NCI-H2171 treated with DMSO at 0.1 percent for 48 hours (cell line): ENCODE data around the gene HDAC11.
"Not testable (repeated sequence)": the region's sequence is repeated elsewhere in the genome, so short reads cannot be mapped to it uniquely, and the experiment has no call there.

Experiments used
- DNase-seq: peaks from one replicate; lab custom pipeline; 2025; lab: John Stamatoyannopoulos, UW

Gene HDAC11

DNA sequence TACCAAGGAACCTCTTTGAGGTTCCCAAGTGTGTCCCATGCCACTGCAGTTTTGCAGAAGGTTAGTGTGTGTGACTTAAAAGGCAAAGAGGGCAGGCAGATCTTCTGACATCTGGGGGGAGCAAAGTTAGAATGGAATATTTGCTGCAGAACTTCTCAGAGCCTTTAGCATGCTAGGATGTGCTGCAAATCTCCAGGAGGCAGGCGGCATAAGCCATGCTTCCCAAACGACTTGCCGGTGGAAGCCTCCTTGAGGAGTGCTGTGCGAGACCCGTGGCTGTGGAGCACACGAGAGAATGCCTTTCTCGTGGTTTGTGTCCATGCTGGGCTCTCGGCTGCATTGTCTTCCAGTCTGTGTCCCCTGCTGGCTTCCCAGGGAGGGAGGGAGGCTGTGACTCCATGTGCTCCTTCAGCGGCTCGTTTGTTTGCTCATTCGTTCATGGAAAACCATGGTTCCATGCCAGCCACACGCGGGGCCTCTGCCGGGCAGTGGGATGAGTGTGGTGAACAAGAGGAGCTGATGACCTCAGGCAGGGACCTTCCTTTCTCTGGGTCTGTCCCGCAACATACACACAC, 13.8 kb downstream of the HDAC11 start:
- no peak for DNase-seq

- no peak for DNase-seq
Measured at GRCh38 chr3:13494463-13495350, 14.6 kb downstream of the HDAC11 start.

DNA sequence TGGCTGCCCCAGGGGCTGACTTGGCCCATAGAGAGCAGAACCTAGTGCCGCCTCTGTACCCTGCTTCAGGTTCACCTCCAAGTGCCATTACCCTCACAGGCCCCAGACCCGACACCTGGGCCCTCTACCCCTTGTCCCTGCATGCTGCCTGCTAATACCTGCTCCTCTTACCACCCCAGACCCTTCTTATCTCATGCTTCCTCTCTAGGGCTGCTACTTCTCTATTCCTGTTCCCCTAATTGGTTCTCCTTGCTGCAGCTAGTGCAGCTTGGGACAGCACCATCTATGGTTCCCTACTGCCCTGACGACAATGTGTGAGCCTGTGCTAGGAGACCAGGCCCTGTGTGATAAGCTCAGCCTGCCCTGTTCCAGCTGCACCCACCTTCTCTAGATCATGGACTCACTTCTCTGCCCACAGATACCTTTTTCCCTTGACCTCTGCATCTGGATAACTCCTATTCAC, 15.3 kb downstream of the HDAC11 start:
- no peak for DNase-seq

DNA sequence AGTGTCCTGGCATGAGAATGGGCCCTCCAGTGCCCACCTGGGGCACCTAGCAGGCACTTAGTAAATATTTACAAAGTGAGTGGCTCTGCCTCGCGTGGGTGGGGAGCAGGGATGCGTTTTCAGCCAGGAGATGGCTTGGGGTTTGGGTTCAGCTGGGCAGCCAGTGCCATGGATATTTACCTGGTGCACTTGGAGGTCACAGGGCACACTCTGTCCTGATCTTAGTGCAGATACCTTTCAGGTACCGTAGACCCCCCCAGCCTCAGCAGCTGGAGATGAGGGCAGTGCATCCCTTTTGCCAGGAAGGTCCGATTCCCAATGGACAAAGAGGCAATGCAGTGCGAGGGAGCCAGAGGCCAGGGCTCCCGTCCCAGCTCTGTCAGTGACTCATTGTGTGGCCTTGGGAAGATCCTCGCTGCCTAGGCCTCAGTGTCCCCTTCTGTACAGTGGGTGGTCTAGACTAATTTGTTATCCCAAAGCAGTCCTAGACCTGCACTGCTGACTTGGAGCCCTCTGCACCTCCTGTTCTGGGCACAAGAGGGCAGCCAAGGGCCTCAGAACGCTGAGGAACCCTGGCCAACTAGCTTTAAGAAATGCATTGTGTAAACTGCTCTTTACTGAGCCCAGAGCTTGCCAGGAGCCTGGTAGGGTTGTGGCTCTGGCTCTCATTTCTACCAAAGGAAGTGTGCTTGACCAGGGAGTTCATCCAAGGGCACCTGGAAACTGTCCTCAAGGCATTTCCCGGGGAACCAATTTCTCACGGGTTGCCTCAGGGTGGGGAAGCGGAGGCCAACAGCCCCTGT, 16.0 kb downstream of the HDAC11 start:
- peak; percentile 66 for DNase-seq

- DNase-seq, result no peak
Measured at GRCh38 chr3:13496879-13497278, 16.8 kb downstream of the HDAC11 start.

GRCh38 chr3:13497386-13497785, 17.3 kb downstream of the HDAC11 start:
- no peak for DNase-seq

DNA sequence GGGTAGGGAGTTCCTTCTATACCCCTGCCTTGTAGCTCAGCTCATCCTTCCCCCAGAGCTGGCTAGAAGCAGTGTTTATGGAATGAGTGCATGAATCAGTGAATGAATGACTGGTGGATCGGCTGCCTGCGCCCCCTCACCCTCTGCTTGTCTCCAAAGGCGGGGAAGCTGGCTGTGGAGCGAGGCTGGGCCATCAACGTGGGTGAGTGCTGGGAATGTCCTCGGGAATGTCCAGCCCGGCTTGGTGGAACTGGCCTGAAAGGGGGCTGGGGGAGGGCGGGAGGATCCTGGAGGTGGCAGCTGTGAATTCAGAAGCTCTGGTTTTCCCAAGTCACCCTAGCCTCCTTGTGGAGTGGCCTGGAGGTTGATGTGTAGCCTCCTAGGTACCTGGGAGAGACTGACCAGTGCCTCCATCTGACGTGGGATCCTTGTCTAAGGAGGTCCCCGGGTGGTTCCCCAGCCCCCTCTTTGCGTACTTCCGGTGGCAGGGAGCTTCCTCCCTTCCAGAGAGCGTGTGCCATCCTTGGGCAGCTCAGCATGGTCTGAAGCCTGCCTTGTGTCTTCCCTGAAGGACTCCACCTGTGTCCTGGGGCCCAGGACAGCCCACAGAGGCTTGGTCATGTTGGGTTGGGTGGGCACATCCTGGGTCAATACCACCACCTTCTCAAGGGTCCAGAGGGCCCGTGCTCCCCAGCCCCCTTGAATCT, 18.4 kb downstream of the HDAC11 start:
- DNase-seq, result no peak

DNA sequence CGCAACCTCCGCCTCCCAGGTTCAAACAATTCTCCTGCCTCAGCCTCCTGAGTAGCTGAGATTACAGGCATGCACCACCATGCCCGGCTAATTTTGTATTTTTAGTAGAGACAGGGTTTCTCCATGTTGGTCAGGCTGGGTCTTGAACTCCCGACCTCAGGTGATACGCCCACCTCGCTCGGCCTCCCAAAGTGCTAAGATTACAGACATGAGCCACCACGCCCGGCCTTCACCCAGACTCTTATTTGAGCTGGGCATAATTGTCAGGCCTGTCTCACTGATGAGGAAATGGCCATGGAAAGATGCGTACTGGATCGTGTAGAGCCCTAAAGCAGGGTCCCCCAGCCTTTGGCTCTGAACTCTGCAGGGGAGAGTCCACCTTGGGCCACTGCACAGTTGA, 19.1 kb downstream of the HDAC11 start:
- DNase-seq, result not testable (repeated sequence)

DNA sequence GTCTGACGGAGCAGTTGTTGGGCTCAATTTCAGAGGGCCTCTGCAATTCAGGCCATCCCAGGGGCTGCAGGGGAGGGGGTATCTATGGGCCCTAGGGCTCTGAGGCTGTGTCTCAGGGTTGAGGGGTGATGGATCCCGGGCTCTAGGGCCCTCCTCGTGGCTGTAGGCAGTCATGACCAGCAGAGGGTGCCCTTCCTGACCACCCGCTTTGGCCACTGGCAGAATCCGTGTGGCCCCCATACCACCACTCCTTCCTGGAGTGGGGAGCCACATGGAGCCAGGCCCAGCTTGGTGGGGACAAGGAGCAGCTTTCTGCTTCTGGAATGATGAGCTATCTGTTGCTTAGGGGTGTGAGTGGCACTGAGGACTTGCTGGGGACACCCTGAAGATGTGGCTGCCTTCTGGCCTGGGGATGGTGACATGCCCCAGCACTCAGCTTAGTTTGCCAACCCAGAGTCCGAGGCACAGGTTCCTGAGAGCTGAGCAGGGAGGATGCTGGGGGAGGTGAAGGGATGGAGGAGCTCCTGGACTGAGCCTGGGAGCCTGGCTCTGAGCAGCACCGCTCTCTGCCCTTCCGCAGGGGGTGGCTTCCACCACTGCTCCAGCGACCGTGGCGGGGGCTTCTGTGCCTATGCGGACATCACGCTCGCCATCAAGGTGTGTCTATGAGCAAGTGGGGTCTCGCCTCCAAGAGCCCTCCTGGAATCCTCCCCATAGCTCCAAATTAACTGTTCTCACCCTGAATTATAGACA, 20.2 kb downstream of the HDAC11 start:
- DNase-seq, result no peak

DNA sequence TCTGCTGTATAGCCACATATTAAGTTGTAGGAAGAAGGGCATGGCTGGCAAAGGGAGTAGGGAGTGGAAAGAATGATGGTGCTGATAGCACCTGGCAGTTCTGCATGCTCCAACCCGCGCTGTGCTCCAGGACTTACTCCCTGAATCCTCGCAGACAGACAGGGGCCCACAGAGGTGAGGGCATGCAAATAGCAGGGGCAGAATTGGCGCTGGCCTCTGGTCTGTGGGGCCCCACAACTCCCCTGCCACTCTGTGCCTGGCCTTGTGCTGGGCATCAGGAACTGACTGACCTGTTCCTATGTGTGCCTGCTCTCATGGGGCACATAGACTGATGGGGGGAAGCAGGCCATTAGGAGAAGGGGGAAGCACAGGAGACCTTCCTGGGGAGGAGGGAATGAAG, 20.9 kb downstream of the HDAC11 start:
- DNase-seq, result no peak

- no peak for DNase-seq
Measured at GRCh38 chr3:13501521-13501920, 21.4 kb downstream of the HDAC11 start.

DNA sequence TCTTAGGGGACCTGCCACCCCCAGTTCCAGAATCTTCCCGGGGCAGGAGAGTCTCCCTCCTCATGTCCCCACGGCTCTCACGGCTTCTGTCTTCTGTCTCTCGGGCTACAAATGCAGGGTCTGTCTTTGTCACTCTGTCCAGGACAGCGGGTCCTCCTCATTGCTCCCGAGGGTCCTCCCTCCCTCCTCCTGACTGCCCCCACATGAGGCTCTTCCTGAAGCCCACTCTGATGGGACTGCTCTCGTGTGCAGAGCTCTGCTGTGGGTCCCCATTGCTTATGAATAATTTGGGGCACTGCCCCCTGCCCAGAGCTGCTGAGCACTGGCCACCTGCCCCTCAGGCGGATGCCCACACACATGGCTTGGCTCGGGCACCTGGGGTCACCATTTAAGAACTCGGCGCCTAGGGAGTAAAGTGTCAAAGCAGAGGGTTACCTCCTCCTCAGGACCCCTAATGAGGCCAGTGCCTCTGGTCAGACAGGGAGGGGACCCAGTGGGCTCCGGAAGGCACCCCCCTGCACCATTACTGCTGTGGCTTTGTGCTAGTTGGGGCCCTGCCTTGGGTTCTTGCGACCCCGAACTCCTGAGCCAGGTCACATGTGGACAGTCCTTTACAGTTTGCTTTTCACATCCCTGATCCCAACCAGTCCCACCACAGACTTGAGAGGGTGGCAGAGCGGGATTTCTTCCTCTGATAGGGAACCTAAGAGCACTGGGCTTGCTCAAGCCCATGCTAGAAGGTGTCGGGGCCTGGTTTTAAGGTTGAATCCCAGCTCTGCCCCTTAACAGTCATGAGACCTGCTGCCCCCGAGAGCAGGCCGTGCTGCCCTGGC, 22.1 kb downstream of the HDAC11 start:
- DNase-seq, result no peak

DNA sequence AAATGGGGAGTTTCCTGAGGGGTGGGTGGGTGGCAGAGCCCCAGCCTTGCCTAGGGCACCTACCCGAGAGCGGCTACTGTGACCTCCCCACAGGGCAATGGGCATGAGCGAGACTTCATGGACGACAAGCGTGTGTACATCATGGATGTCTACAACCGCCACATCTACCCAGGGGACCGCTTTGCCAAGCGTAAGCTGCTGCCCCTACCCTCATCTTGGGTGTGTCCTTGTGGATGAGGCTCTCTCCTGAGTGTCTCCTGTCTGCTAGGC, 22.6 kb downstream of the HDAC11 start:
- DNase-seq, result no peak

GRCh38 chr3:13504161-13504831, 24.2 kb downstream of the HDAC11 start:
- no peak for DNase-seq

GRCh38 chr3:13505147-13506130, 25.3 kb downstream of the HDAC11 start:
- DNase-seq, result no peak

- DNase-seq, result no peak
Measured at GRCh38 chr3:13506239-13506638, 26.1 kb downstream of the HDAC11 start.

DNA sequence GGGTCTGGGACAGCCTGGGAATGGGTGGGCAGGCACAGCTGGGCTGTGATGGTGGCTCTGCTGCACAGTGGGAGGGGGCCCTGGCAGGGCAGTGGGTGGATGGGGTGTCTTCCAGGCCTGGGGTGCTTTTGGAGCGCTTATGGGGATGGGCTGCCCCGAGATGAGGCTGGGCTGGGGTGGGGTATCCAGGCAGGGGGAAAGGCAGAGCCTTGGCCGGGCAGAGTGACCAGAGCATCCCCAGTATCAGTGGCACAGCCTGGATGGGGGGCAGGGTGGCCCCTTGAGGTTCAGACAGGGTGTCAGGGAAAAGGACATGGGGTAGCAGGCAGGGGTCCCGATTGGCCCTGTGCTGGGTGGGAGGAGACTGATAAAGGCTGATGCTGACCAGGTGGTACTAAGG, 26.6 kb downstream of the HDAC11 start:
- no peak for DNase-seq

- DNase-seq, result no peak
Measured at GRCh38 chr3:13507247-13507569, 27.1 kb downstream of the HDAC11 start.
